SK-N-SH (cell line): ENCODE data around the gene ZNF248.

ENCODE experiments used
- CTCF ChIP-seq: fragments of 200-600 bp; sonication (generic); IDR thresholded peaks from 2 replicates; pipeline ENCODE4 v1.6.1; 2017; ENCODE audit warnings: antibody characterized with exemption, mild to moderate bottlenecking, moderate library complexity
- PBX3 ChIP-seq: IDR thresholded peaks from 2 replicates; pipeline ENCODE4; 2012
- POLR2AphosphoS5 ChIP-seq: IDR thresholded peaks from 2 replicates; pipeline ENCODE4 v1.6.1; 2012; ENCODE audit warnings: low read depth, low read length
- SIN3A ChIP-seq: IDR thresholded peaks from 2 replicates; pipeline ENCODE4 v1.6.1; 2012; ENCODE audit warnings: low read depth, mild to moderate bottlenecking, low read length, moderate library complexity, borderline replicate concordance

DNA sequence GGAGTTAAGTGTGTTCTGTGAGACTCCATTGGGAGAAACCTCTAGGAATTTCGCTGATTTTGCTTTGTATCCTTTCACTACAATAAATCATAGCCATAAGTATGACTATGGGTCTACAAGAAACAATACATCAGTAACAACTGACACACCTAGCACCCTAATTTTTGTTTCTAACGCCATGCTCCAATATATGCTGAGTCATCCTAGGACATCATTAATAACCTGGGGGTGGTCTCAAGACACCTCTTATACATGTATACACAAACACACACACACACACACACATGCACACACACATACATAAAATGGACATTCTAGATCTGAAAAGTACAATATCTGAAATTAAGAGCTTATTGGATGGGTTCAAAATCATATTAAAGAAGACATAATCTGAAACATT lies 18.2 kb downstream of the ZNF248 start:
- TF ChIP-seq CTCF, result no peak
- no peak for TF ChIP-seq PBX3
- TF ChIP-seq POLR2AphosphoS5, result no peak
- no peak for TF ChIP-seq SIN3A
